ENCODE results near the gene PROKR1. TPM values are rescaled to one million over a fixed set of nuclear protein-coding genes. Genes with fewer than 3 reads are reported as not detected.

PROKR1 gene
- total RNA-seq, 1 experiment from 2014 or later, result not detected

DNA sequence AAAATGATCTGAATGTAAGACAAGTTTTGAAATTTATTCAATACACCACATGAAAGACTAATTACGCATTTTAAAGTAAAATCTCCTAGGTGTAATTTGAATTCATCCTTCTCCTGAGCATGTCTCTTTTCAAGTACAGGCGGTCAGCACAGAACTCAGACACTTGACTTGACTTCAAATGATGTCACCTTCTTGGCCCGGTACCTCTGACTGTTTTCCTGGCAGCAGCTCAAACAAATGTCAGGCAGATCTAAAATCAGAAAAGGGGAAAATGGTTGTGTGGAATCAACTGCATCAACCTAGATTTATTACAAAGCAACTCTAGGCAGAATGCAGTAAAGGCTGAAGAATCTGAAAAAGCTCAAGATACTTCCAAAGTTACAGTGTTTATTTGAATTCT lies 11.4 kb upstream of the PROKR1 start:
- Histone ChIP-seq H3K9ac (ENCODE audit: low read length) (no peak overlapping the region), H3K9me2 (ENCODE audit: insufficient read depth) (no peaks in the 10 kb centered on the region), H3K36me3 (ENCODE audit: control insufficient read depth in 1 of 2, insufficient read depth in 2 of 2, low read length in 2 of 2) (no peaks in the 10 kb centered on the region), H2AFZ (ENCODE audit: low read depth, low read length, poor library complexity, severe bottlenecking) (no peak overlapping the region), H3K27ac (ENCODE audit: low read depth, low read length) (no peak overlapping the region), H3K4me2 (ENCODE audit: low read length) (no peak overlapping the region), H3K9me3 (ENCODE audit: control insufficient read depth in 1 of 2, insufficient read depth in 1 of 2, low read depth in 1 of 2, low read length in 2 of 2) (no peaks in the 10 kb centered on the region), H4K20me1 (ENCODE audit: insufficient read depth) (no peaks in the 10 kb centered on the region), H3K4me3 (replicated peaks in 1 of 2; ENCODE audit: low read depth in 1 of 2, low read length in 2 of 2) (no peak overlapping the region), H3K27me3 (ENCODE audit: insufficient read depth, low read length) (no peaks in the 10 kb centered on the region), H3K4me1 (ENCODE audit: control insufficient read depth in 1 of 2, insufficient read depth in 2 of 2, low read length in 2 of 2) (no peaks in the 10 kb centered on the region), H3K79me2 (ENCODE audit: insufficient read depth, low read length) (no peaks in the 10 kb centered on the region)
- ChIA-PET RAD21 (ENCODE audit: low non-redundant PET in 1 of 2, low total read pairs in 2 of 2, uncharacterized antibody in 2 of 2, unreplicated experiment in 2 of 2) (no interaction called here), POLR2A (no interaction called here), CTCF (no interaction called here)
- no TSS peak for BruUV-seq (replicated peaks)
- TF ChIP-seq, protein P1, sequence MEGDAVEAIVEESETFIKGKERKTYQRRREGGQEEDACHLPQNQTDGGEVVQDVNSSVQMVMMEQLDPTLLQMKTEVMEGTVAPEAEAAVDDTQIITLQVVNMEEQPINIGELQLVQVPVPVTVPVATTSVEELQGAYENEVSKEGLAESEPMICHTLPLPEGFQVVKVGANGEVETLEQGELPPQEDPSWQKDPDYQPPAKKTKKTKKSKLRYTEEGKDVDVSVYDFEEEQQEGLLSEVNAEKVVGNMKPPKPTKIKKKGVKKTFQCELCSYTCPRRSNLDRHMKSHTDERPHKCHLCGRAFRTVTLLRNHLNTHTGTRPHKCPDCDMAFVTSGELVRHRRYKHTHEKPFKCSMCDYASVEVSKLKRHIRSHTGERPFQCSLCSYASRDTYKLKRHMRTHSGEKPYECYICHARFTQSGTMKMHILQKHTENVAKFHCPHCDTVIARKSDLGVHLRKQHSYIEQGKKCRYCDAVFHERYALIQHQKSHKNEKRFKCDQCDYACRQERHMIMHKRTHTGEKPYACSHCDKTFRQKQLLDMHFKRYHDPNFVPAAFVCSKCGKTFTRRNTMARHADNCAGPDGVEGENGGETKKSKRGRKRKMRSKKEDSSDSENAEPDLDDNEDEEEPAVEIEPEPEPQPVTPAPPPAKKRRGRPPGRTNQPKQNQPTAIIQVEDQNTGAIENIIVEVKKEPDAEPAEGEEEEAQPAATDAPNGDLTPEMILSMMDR (IDR thresholded peaks at IDR 0.05 in 2 of 3, conservative IDR thresholded peaks at IDR 0.05 in 1 of 3; ENCODE audit: borderline replicate concordance in 1 of 3, insufficient read depth in 1 of 3, low read depth in 2 of 3, low read length in 2 of 3), result no peak
- TF ChIP-seq POLR2AphosphoS5 (IDR thresholded peaks at IDR 0.05; ENCODE audit: low read depth, low read length) (no peak), JUND (IDR thresholded peaks at IDR 0.05) (no peak), SIN3A (IDR thresholded peaks at IDR 0.05; ENCODE audit: low read depth) (no peak), SP1 (IDR thresholded peaks at IDR 0.05; ENCODE audit: low read depth) (no peak), ELF1 (IDR thresholded peaks at IDR 0.05; ENCODE audit: borderline replicate concordance, low read depth) (no peak), YY1 (IDR thresholded peaks at IDR 0.05; ENCODE audit: extremely low read depth, insufficient replicate concordance, low read depth, low read length) (no peak), POLR2A (IDR thresholded peaks at IDR 0.05; ENCODE audit: borderline replicate concordance, extremely low read depth, insufficient read depth, insufficient read length) (no peak), SRF (IDR thresholded peaks at IDR 0.05; ENCODE audit: low read depth) (no peak), ZNF274 (IDR thresholded peaks at IDR 0.05; ENCODE audit: low read depth, low read length) (no peak)
- TF ChIP-seq, protein P2, sequence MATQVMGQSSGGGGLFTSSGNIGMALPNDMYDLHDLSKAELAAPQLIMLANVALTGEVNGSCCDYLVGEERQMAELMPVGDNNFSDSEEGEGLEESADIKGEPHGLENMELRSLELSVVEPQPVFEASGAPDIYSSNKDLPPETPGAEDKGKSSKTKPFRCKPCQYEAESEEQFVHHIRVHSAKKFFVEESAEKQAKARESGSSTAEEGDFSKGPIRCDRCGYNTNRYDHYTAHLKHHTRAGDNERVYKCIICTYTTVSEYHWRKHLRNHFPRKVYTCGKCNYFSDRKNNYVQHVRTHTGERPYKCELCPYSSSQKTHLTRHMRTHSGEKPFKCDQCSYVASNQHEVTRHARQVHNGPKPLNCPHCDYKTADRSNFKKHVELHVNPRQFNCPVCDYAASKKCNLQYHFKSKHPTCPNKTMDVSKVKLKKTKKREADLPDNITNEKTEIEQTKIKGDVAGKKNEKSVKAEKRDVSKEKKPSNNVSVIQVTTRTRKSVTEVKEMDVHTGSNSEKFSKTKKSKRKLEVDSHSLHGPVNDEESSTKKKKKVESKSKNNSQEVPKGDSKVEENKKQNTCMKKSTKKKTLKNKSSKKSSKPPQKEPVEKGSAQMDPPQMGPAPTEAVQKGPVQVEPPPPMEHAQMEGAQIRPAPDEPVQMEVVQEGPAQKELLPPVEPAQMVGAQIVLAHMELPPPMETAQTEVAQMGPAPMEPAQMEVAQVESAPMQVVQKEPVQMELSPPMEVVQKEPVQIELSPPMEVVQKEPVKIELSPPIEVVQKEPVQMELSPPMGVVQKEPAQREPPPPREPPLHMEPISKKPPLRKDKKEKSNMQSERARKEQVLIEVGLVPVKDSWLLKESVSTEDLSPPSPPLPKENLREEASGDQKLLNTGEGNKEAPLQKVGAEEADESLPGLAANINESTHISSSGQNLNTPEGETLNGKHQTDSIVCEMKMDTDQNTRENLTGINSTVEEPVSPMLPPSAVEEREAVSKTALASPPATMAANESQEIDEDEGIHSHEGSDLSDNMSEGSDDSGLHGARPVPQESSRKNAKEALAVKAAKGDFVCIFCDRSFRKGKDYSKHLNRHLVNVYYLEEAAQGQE (IDR thresholded peaks at IDR 0.05; ENCODE audit: low read depth), result no peak
- TF ChIP-seq, protein P3, sequence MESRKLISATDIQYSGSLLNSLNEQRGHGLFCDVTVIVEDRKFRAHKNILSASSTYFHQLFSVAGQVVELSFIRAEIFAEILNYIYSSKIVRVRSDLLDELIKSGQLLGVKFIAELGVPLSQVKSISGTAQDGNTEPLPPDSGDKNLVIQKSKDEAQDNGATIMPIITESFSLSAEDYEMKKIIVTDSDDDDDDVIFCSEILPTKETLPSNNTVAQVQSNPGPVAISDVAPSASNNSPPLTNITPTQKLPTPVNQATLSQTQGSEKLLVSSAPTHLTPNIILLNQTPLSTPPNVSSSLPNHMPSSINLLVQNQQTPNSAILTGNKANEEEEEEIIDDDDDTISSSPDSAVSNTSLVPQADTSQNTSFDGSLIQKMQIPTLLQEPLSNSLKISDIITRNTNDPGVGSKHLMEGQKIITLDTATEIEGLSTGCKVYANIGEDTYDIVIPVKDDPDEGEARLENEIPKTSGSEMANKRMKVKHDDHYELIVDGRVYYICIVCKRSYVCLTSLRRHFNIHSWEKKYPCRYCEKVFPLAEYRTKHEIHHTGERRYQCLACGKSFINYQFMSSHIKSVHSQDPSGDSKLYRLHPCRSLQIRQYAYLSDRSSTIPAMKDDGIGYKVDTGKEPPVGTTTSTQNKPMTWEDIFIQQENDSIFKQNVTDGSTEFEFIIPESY (IDR thresholded peaks at IDR 0.05; ENCODE audit: extremely low read depth, insufficient replicate concordance, low read length), result no peak
- TF ChIP-seq, protein P4, sequence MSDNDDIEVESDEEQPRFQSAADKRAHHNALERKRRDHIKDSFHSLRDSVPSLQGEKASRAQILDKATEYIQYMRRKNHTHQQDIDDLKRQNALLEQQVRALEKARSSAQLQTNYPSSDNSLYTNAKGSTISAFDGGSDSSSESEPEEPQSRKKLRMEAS (IDR thresholded peaks at IDR 0.05), result no peak
- DNase-seq (ENCODE audit: low read depth, low spot score) (no peak), ATAC-seq (no peak)
- intact Hi-C loops (cut with micrococcal nuclease), result no loop called here

Measured in HCT116 (cell line).